NCI-H526 (cell line): Measurements from ENCODE around the gene NME1.
A peak's percentile ranks its signal among the peaks of the same experiment; 100 is the strongest.
"Not testable (repeated sequence)": the region's sequence is repeated elsewhere in the genome, so short reads cannot be mapped to it uniquely, and the experiment has no call there.

Experiments used
- DNase-seq, 2 experiments: peaks; one replicate each; lab custom pipeline; 2025; lab: John Stamatoyannopoulos, UW

Gene NME1

DNA sequence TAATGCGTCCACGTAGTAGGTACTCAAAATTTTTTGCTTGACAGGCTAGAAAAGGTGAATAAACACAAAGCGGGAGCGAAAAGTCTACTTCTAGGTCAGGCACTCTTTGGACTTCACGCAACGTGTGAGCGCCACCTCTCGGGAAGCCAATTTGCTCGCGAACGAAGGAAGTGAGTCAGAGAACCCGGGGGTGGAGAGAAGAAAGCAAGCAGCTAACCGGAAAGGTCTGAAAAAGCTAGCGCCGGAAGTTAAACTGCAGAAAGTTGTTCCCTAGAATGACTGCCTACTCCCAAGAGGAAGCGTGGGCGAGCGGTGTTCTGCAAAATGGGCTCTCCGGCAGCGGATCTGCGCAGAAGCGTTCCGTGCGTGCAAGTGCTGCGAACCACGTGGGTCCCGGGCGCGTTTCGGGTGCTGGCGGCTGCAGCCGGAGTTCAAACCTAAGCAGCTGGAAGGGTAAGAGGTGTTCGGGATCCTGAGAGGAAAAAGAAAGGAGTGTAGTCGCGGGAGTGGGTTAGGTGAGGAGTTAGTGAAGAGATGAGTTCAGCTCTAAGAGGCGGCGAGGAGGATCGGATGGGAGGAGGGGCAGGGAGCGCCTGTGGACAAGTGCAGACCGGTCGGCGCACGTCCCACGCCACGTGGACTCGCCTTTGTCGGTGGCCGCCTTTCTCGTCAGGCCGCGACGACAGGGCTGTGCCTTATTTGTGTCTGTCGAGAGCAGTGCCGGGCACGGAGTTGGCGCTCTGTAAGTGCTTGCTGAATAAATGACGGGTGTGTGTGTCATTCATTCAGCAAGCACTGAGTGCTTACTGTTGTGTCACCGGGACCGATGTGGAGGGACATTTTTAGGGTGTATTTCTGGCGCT, at the start of gene NME1:
NME1 (plus strand) TSS at position 350 of the 863 bp plus-strand sequence. CDS start 2,096 bp downstream, outside the sequence.
- peak; percentile 99 for DNase-seq

DNA sequence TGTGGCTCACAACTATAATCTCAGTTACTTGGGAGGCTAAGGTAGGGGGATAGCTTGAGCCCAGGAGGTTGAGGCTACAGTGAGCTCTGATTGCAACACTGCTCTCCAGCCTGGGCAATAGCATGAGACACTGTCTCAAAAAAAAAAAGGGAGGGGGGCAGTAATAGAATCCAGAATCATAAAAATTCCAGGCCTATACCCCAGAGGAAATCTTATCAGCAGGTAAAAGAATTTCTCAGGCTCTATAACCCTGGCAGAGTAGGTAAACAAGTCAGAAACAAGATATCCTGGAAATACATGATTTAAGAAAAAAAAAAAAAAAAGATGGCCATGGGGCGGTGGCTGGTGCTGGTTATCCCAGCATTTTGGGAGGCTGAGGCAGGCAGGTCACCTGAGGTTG, 45.6 kb upstream of the NME1 start:
- no peak for DNase-seq

DNA sequence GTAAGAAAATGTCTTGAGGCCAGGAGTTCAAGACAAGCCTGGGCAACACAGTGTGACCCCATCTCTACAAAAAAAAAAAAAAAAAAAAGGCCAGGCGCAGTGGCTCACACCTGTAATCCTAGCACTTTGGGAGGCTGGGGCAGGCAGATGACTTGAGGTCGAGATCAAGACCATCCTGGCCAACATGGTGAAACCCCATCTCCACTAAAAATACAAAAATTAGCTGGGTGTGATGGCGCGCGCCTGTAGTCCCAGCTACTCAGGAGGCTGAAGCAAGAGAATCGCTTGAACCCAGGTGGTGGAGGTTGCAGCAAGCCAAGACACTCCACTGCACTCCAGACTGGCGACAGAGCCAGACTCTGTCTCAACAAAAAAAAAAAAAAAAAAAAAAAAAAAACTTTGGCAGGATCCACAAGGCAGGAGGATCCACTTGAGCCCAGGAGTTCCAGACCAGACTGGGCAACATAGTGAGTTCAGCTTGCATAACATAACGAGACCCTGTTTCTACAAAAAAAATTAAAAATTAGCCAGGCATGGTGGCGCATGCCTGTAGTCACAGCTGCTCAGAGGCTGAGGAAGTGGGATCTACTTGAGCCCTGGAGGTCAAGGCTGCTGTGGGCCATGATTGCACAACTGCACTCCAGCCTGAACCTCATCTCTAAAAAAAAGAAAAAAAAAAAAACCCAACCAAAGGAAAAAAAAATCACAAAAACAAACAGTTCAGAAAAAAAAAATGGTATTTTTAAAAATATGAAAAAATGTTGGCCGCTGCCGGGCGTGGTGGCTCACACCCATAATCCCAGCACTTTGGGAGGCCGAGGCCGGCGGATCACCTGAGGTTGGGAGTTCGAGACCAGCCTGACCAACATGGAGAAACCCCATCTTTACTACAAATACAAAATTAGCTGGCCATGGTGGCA, 40.8 kb upstream of the NME1 start:
- DNase-seq, result not testable (repeated sequence)

DNA sequence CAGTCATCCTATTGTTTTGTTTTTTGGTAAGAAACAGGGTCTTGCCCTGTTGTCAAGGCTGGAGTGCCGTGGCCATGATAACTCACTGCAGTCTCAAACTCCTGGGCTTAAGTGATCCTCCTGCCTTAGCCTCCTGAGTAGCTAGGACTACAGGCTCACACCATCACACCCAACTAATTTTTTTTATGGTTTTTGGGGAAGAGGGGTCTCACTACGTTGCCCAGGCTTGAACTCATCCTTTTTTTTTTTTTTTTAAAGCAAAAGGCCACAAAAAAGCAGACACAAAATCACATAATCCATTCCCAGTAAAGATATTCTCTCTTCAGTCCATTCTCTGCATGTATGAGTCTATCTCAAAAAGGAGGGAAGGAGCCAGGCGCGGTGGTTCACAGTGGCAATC, 38.2 kb upstream of the NME1 start:
- no peak for DNase-seq

DNA sequence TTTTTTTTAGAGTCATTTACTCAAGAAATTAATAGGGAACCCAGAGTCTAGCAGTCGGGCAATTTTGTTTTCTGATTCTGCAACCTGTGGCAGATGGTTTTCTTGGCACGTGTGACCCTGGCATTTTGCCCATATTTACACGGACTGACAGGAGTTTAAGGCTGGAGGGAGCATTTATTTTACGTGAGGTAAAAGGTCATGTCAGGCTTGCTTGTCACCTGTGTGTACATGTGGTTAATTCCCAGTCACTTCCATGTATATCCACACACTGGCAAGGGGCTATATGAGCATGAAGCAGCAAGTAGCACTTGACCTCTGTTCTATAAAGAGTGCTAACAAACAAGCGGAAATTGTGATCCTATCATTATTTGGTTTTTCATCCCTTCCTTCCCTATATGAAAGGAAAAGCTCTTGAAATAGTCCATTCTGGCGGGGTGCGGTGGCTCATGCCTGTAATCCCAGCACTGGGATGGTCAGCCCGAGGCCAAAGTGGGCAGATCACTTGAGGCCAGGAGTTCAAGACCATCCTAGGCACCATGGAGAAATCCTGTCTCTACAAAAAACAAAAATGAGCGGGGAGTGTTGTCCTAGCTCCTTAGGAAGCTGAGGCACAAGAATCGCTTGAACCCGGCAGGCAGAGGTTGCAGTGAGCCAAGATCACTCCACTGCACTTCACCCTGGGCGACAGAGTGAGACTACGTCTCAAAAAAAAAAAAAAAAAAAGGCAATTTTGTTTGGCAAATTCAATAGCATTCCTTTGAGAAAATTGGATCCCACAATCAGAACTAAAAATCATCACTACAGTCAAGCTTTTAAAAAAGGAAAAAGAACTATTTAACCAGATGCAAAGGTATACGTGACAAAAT, 34.8 kb upstream of the NME1 start:
- DNase-seq, result peak in 1 of 2 experiments; percentile 29

DNA sequence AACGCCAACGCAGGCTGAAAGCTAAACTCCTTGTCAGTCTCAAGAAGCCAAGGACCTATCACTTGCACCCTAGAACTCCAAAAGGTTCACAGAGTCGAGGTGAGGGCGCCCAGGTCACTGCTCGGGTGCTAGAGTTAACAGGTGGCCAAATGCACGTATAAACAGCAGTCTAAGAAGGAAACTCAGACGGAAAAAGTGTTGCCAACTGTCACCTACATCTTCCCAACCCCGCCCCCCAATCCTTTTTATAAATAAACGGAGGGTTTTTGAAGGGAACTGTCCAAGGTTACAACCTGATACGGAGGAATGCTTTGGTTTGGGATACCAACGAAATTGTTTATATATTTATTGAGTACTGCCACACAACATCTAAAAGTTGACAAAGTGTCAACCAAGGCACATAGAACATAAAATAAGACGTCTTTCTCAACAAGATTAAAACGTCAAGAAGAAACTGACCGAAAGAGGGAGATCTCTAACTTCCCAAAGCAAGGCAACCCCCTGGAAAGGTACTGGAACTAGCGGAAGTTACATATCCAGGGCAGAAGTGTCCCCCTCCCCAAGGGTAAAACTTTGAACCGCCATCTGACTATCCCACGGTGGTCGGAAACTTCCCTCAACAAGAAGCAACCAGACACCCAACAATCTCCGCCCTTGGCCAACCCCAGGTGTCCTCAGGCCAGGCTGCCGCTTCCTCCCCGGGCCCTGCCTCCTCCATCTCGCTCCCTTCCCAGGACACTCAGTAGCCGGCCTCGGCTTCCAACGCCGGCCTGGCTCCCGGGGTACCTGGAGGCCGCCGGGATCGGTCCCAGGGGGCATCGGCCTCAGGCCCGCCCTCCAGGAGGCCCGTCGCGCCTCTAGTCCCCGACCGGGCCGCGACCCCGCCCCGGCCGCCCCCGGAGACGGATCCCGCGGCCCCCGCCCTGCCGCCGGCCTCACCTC, 33.7 kb upstream of the NME1 start:
- peak; percentile 16 to 77 for DNase-seq

DNA sequence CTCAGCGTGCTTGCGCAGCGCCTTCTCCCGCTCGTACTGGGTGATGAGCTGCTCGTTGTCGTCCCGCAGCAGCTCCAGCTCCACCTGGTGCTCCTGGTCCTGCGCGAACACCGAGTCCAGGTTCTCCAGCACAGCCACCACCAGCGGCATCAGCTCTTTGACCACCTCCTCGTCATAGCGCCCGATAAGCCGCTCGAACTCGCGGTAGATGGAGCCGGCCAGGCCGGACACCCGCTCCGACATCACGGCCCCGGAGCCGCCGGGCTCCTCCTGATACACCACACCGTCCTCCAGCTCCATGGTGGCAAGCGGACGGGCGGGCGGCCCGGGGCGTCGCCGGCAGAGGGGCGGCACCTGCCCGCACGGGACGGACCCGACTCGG, 33.0 kb upstream of the NME1 start:
- DNase-seq, result peak; percentile 41 to 87

DNA sequence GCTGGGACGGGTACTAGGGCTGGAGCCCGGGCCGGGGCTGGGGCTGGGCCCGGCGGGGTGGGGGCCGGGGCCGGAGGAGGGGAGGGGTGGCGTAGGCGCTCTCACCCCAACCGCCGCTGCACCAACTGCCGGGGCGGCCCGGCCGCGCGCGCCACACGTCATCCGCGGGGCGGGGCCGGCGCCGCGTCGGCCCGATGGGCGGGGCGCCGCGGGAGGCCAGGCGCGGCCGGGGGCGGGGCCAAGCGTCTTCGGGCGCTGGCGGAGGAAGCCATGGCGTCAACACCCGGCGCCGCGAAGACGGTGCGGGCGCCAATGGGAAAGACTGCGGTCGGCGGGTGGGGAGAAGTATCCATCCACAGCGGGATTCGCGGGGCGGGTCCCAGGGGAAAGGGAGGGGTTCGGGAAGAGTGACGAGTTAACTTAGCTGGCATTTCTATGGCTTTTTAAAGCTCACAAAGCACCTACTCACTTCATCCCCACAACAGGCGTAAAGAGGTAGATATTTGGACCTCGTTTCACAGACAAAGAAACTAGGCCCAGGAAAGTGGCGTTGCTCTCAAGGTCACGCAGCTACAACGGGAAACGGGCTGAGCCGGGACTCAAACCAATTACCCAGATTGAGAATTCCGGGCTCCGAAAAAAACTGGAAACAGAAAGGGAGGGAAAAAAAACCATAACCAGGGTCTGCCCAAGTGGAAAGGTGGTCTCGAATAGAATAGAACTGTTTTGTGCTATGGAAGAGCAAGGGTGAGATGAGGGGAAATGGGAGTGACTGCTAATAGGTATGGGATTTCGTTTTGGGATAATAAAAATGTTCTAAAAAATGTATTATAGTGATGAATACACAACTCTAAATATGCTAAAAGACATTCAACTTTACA, 32.4 kb upstream of the NME1 start, which contains the start of gene SPAG9:
SPAG9 (minus strand) TSS at position 130 of the 881 bp plus-strand sequence. CDS start 212 bp downstream, outside the sequence.
- DNase-seq, result peak; percentile 91 to 99

DNA sequence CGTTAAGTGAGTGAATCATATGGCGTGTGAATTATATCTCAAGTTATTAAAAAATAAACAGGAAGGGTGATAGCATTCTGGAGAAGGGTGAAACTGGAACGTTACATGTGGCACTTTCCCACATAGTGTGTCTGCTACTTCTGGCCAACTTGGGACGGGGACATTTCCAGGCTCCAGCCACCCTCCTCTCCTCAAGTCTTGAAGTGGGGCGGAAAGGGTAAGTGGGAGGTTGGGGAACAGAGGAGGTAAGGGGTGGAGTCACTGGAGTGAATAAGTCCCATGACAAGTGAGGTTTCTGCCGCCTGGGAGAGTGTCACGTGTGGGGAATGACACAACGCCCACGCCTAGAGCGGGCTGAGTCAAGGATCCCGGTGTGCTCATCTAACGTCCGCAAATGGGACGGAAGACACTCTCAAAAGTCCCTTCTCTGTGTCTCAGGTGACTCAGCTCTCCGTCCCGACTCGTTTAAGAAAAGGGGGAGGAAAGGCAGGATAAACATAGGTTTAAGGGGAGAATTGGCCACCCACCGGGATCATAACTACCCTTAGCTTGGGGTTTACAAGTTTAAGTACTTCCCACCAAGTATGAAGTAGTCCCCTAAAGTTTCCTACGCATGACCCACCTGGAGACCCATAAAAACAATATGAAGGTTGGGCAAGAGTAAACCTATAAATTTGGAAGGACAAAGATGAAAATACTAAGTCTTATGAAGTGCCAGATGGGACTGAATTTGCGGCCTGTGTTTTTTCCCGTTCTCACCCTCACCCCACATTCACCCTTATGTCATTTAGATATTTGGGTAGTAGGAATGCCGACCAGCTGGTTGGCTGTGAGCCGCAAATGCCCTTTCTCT, 31.5 kb upstream of the NME1 start:
- peak; percentile 71 to 84 for DNase-seq

DNA sequence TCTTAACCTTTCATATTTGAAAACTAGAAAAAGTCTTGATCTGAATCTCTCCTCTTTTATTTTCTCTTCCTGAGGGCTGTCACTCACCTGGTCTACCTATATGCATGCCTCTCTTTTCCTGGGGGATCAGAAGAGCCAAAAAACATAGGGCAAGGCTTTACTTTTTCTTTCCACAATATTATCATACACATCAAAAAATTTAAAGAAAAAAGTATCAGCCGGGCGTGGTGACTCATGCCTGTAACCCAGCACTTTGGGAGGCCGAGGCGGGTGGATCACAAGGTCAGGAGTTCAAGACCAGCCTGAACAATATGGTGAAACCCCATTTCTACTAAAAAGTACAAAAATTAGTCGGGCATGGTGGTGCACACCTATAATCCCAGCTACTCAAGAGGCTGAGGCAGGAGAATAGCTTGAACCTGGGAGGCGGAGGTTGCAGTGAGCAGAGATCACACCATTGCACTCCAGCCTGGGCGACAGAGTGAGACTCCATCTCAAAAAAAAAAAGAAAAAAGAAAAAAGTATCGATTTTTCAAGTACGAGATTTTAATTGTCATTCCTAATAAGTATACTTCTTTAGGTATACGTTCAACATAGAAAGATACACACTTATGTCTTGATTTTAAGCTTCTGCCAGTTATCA, 30.8 kb upstream of the NME1 start:
- DNase-seq, result not testable (repeated sequence)

DNA sequence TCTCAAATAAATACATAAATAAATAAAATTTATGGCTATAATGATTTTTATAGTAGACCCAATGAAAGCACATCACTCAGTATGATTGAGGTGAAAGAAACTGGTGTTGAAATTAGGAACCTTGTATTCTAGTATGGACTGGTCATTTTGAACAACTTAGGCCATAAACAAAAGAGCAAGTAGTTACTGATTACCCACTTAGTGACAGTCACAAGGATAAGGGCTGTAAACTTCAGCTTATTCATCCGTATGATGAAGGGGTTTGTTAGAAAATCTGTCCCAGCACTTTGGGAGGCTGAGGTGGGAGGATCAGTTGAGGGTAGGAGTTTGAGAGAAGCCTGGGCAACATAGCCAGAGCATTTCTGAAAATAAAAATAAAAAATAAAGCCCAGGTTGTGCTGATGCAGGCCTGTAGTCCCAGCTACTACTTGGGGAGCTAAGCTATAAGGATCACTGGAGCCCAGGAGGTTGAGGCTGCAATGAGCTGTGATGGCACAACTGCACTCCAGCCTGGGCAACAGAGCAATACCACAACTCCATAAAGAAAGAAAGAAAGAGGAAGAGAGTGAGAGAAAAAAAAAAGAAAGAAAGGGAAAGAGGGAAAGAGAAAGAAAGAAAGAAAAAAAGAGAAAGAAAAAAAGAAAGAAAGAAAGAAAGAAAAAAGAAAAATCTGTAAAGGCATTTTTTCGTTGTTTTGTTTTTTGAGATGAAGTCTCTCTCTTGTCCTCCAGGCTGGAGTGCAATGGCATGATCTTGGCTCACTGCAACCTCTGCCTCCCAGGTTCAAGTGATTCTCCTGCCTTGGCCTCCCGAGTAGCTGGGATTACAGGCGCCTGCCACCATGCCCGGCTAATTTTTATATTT, 28.5 kb upstream of the NME1 start:
- DNase-seq, result no peak

DNA sequence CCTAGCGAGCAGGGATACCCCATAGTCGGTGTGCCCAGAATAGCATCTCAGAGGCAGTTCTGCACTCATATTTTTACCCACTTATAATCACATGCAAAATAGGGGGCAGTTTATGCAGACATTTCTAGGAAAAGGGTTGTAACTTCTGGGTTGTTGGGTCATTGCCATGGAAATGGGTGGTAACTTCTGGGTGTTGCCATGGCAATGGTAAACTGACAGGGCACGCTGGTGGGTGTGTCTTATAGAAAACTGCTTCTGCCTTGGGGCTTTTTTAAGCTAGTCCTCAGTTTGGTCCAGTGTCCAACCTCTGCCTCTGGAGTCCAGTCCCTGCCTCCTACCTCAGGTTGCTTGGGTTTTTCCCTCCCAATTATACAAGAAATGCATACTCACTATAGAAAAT, 25.3 kb upstream of the NME1 start:
- DNase-seq, result no peak

DNA sequence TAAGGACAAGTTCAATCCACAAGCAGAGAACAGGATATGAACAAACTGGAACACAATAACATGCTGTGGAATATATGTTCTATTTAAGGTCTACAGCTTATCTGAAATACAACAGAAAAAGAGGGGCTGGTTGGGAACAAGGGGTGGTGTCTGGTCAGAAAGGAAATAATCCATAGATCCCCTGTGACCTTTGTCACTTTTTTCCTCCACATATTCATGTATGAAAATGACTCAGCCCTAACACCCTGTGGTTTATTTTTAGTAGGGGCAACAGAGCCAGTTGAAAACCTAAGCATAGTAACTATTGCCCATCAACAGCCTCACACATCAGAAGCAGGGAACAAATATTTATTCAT, 20.4 kb upstream of the NME1 start:
- DNase-seq, result peak; percentile 15 to 35

DNA sequence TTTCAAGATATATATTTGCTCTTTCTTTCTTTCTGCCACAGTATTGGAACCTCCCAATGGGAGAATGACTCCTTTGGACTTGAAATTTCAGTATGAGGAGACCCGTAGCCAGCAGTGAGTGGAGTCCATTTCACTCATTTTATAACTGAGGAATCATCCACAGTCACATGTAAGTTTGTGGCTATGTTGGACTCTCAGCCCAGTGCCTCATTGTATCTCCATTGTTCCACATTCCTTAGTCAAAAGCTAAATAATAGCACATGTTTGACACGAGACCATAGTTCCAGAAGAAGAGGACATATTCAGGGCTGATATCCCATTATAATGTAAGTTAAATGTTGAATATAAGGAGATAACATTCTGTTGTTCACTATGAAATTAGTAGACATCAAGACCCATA, 20.0 kb upstream of the NME1 start:
- peak in 1 of 2 experiments; percentile 29 for DNase-seq

DNA sequence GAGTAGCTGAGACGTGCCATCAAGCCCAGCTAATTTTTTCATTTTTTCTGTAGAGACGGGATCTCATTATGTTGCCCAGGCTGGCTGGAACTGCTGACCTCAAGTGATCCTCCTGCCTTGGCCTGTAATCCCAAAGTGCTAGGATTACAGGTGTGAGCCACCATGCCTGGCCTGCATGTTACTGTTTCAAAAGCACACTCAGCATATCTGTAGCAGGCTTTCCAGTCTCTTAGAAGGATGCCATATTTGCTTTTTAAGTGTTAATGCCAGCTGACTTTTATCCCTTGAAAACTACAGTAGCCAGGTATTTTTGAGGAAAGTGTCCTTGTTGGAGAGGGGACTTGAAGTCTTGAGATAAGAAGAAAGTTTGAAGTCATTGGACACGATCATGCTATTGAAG, 17.4 kb upstream of the NME1 start:
- DNase-seq, result no peak

DNA sequence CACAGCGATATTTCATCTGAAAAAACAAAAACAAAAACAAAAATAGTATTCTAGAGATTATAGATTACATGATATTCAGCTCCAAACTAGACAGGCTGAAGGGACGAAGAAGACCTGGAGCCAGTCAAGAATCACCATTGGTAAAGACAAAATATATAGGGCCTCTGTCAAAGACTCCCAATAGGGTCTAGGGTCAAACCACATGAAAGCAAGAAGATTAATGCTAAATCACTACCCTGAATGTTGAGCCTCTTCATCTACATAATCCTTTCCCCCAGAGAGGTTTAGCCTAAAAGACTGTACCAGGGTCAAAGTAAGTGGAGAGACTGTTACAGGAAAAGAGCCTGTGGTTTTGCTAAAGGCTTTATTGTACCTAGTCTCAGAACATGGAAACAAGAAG, 10.8 kb upstream of the NME1 start:
- no peak for DNase-seq
